T-helper 2 cell treated with Interferon-gamma antibody and Interleukin-4, amounts not matched to agents 5 μg/mL and 100 μg/mL, for 36 hours (primary cell): Measurements from ENCODE around the gene SDR39U1.

ENCODE experiments used
- DNase-seq: peaks from one replicate; pipeline ENCODE4 v3.0.0; 2021; ENCODE audit warnings: low spot score
- H3K27ac Mint-ChIP-seq: one replicate; pipeline ENCODE4 v1.8.0; 2021; ENCODE audit warnings: mild to moderate bottlenecking, mixed read lengths
- H3K27me3 Mint-ChIP-seq: one replicate; pipeline ENCODE4 v1.8.0; 2021; ENCODE audit warnings: low read depth, mixed read lengths
- H3K36me3 Mint-ChIP-seq: one replicate; pipeline ENCODE4 v1.8.0; 2021; ENCODE audit warnings: low read depth, mixed read lengths
- H3K4me1 Mint-ChIP-seq: one replicate; pipeline ENCODE4 v1.8.0; 2021; ENCODE audit warnings: low read depth, mixed read lengths
- H3K4me3 Mint-ChIP-seq: one replicate; pipeline ENCODE4 v1.8.0; 2022; ENCODE audit warnings: mild to moderate bottlenecking, moderate library complexity, mixed read lengths
- H3K9me3 Mint-ChIP-seq: one replicate; pipeline ENCODE4 v1.8.0; 2021; ENCODE audit warnings: mixed read lengths

SDR39U1 gene

GRCh38 chr14:24399999-24400718 lies 42.4 kb downstream of the SDR39U1 start:
- Mint-ChIP-seq H3K9me3 (no peaks in the 10 kb centered on the region), H3K27ac (no peak overlapping the region), H3K4me3 (peak overlapping the region; percentile 5), H3K4me1 (peaks cover 3% of the 10 kb centered on the region), H3K27me3 (peaks cover 56% of the 10 kb centered on the region), H3K36me3 (no peaks in the 10 kb centered on the region)
- DNase-seq, result no peak

- no peaks in the 10 kb centered on the region for H3K36me3 Mint-ChIP-seq
- H3K9me3 Mint-ChIP-seq, result no peaks in the 10 kb centered on the region
- no peak overlapping the region for H3K27ac Mint-ChIP-seq
- no peak for DNase-seq
- peak overlapping the region; percentile 67 for H3K4me3 Mint-ChIP-seq
- H3K4me1 Mint-ChIP-seq, result peaks cover 3% of the 10 kb centered on the region
- peaks cover 53% of the 10 kb centered on the region for H3K27me3 Mint-ChIP-seq
These were observed 43.1 kb downstream of the SDR39U1 start for GRCh38 chr14:24399447-24399822.

- Mint-ChIP-seq H3K9me3 (no peaks in the 10 kb centered on the region), H3K4me3 (peak within 1 kb of the TSS; percentile 67), H3K36me3 (no peaks in the 10 kb centered on the region), H3K27ac (no peak within 1 kb of the TSS), H3K4me1 (peaks cover 3% of the 10 kb centered on the region), H3K27me3 (peaks cover 49% of the 10 kb centered on the region)
- no peak for DNase-seq
These were observed 43.7 kb downstream of the SDR39U1 start, which contains the start of gene NYNRIN for GRCh38 chr14:24398653-24399446. Gene NYNRIN, plus strand, starts transcription at chr14:24399003. Its CDS starts 244 bp downstream, at chr14:24399247.

GRCh38 chr14:24398293-24398652 lies 44.3 kb downstream of the SDR39U1 start:
- Mint-ChIP-seq H3K4me1 (peaks cover 3% of the 10 kb centered on the region), H3K27ac (no peak overlapping the region)
- DNase-seq, result no peak

GRCh38 chr14:24397639-24398292 lies 44.8 kb downstream of the SDR39U1 start:
- no peaks in the 10 kb centered on the region for H3K9me3 Mint-ChIP-seq
- no peak overlapping the region for H3K4me3 Mint-ChIP-seq
- H3K4me1 Mint-ChIP-seq, result peaks cover 3% of the 10 kb centered on the region
- H3K27ac Mint-ChIP-seq, result no peak overlapping the region
- DNase-seq, result no peak
- peaks cover 39% of the 10 kb centered on the region for H3K27me3 Mint-ChIP-seq
- H3K36me3 Mint-ChIP-seq, result no peaks in the 10 kb centered on the region

More at GRCh38 chr14:24398293-24398652, 44.3 kb downstream of the SDR39U1 start:
- Mint-ChIP-seq H3K9me3 (no peaks in the 10 kb centered on the region), H3K27me3 (peaks cover 44% of the 10 kb centered on the region), H3K4me3 (no peak overlapping the region), H3K36me3 (no peaks in the 10 kb centered on the region)

- Mint-ChIP-seq H3K9me3 (no peaks in the 10 kb centered on the region), H3K4me3 (no peak overlapping the region), H3K27me3 (peaks cover 42% of the 10 kb centered on the region), H3K4me1 (peaks cover 3% of the 10 kb centered on the region), H3K36me3 (no peaks in the 10 kb centered on the region), H3K27ac (no peak overlapping the region)
- no peak for DNase-seq
These were observed 46.7 kb downstream of the SDR39U1 start for GRCh38 chr14:24395609-24396582.

- H3K4me1 Mint-ChIP-seq, result no peaks in the 10 kb centered on the region
These were observed 48.3 kb downstream of the SDR39U1 start for GRCh38 chr14:24394275-24394674.

GRCh38 chr14:24392325-24393091 lies 50.1 kb downstream of the SDR39U1 start:
- H3K9me3 Mint-ChIP-seq, result no peaks in the 10 kb centered on the region
- no peak overlapping the region for H3K27ac Mint-ChIP-seq
- no peaks in the 10 kb centered on the region for H3K4me1 Mint-ChIP-seq
- H3K27me3 Mint-ChIP-seq, result peaks cover 44% of the 10 kb centered on the region
- DNase-seq, result no peak
- H3K36me3 Mint-ChIP-seq, result no peaks in the 10 kb centered on the region
- H3K4me3 Mint-ChIP-seq, result no peak overlapping the region

More at GRCh38 chr14:24394275-24394674, 48.3 kb downstream of the SDR39U1 start:
- H3K27ac Mint-ChIP-seq, result no peak overlapping the region
- no peak for DNase-seq
- peaks cover 40% of the 10 kb centered on the region for H3K27me3 Mint-ChIP-seq
- no peaks in the 10 kb centered on the region for H3K36me3 Mint-ChIP-seq
- no peak overlapping the region for H3K4me3 Mint-ChIP-seq
- H3K9me3 Mint-ChIP-seq, result no peaks in the 10 kb centered on the region

GRCh38 chr14:24390701-24391468 lies 51.7 kb downstream of the SDR39U1 start:
- Mint-ChIP-seq H3K4me3 (no peak overlapping the region), H3K9me3 (no peaks in the 10 kb centered on the region), H3K4me1 (no peaks in the 10 kb centered on the region), H3K36me3 (no peaks in the 10 kb centered on the region), H3K27me3 (peaks cover 33% of the 10 kb centered on the region), H3K27ac (no peak overlapping the region)
- DNase-seq, result no peak
